T-helper 2 cell treated with Interferon-gamma antibody and Interleukin-4, amounts not matched to agents 100 ng/mL and 5 ng/mL, for 36 hours (primary cell): ENCODE results near the gene LPAR5. TPM values are rescaled to one million over a fixed set of nuclear protein-coding genes. Genes with fewer than 3 reads are reported as not detected.

Source experiments
- total RNA-seq: library from RNA; stranded (reverse); gene quantifications from 2 replicates; pipeline ENCODE4 v1.2.3, GENCODE V29; 2022

Gene LPAR5
- total RNA-seq, 1 donor from 2014 or later: 6.7 TPM

Other genes starting within 250 kb of the LPAR5 start
- gene CD27, start 191.0 kb downstream of the LPAR5 start, total RNA-seq: 59.0 and 60.3 TPM in 2 replicates
- gene TAPBPL, start 183.9 kb downstream of the LPAR5 start, total RNA-seq: 45.8 and 49.0 TPM in 2 replicates
- gene VAMP1, start 165.3 kb downstream of the LPAR5 start, total RNA-seq: 44.0 and 47.8 TPM in 2 replicates
- gene MRPL51, start 142.7 kb downstream of the LPAR5 start, total RNA-seq: 234 and 248 TPM in 2 replicates
- 154 and 166 TPM in 2 replicates for gene NCAPD2, start 141.9 kb downstream of the LPAR5 start, total RNA-seq
- 5,041 and 5,044 TPM in 2 replicates for gene GAPDH, start 101.4 kb downstream of the LPAR5 start, total RNA-seq
- 21.9 and 22.9 TPM in 2 replicates for gene IFFO1, start 79.9 kb downstream of the LPAR5 start, total RNA-seq
- 93.3 and 94.4 TPM in 2 replicates for gene NOP2, start 67.7 kb downstream of the LPAR5 start, total RNA-seq
- gene CHD4, start 28.6 kb downstream of the LPAR5 start, total RNA-seq: 257 and 265 TPM in 2 replicates
- gene ACRBP, start 11.5 kb upstream of the LPAR5 start, total RNA-seq: 1.5 and 1.7 TPM in 2 replicates
- 20.7 and 21.3 TPM in 2 replicates for gene ING4, start 27.2 kb upstream of the LPAR5 start, total RNA-seq
- gene ZNF384, start 53.4 kb upstream of the LPAR5 start, total RNA-seq: 86.1 and 91.5 TPM in 2 replicates
- not detected in 2 replicates for gene PIANP, start 64.9 kb upstream of the LPAR5 start, total RNA-seq
- 23.5 and 26.6 TPM in 2 replicates for gene COPS7A, start 88.1 kb upstream of the LPAR5 start, total RNA-seq
- gene MLF2, start 117.2 kb upstream of the LPAR5 start, total RNA-seq: 92.7 and 94.4 TPM in 2 replicates
- gene PTMS, start 130.4 kb upstream of the LPAR5 start, total RNA-seq: 95.4 and 98.5 TPM in 2 replicates
- gene LAG3, start 136.6 kb upstream of the LPAR5 start, total RNA-seq: 11.8 and 12.2 TPM in 2 replicates
- gene CD4, start 153.6 kb upstream of the LPAR5 start, total RNA-seq: 226 and 232 TPM in 2 replicates
- gene GPR162, start 185.9 kb upstream of the LPAR5 start, total RNA-seq: 0.18 and 0.32 TPM in 2 replicates
- gene P3H3, start 192.4 kb upstream of the LPAR5 start, total RNA-seq: 0.73 and 1.3 TPM in 2 replicates
- 0.39 and 0.43 TPM in 2 replicates for gene GNB3, start 205.0 kb upstream of the LPAR5 start, total RNA-seq
- gene CDCA3, start 215.3 kb upstream of the LPAR5 start, total RNA-seq: 77.3 and 78.4 TPM in 2 replicates
- gene USP5, start 216.2 kb upstream of the LPAR5 start, total RNA-seq: 126 and 138 TPM in 2 replicates
- gene TPI1, start 231.6 kb upstream of the LPAR5 start, total RNA-seq: 1,157 and 1,161 TPM in 2 replicates
- 14.0 and 14.6 TPM in 2 replicates for gene SPSB2, start 237.3 kb upstream of the LPAR5 start, total RNA-seq